Spleen (tissue), 7 donors: ENCODE measurements around the gene EYS.

Experiments
- CTCF ChIP-seq, 11 experiments: fragments of 200-600 bp in 7 of 11; fragments of 450-650 bp in 4 of 11; sonication (generic) in 4 of 11; IDR thresholded peaks in 8 of 11; conservative IDR thresholded peaks in 3 of 11; 1 replicate in 7 of 11; 2 replicates in 4 of 11; pipeline versions ENCODE4 v1.4.0 to v1.8.0; 2016 to 2021; ENCODE audit warnings: antibody characterized with exemption in 11 of 11, inconsistent platforms in 4 of 11, mild to moderate bottlenecking in 1 of 11
- POLR2A ChIP-seq, 3 donors: fragments of 450-650 bp; IDR thresholded peaks; one replicate each; pipeline ENCODE4 v1.5.1; 2017; ENCODE audit warnings: antibody characterized with exemption in 3 of 3, mild to moderate bottlenecking in 1 of 3
- donor health status: DM: no; HTN: no; CAD: no; lungs with moderate emphysema.
- donor health status: DM: no; HTN: no; CAD: no.
- donor health status: DM: no; HTN: no; CAD: no.

GRCh38 chr6:63816401-63816981 is 1890.5 kb downstream of the EYS start:
- TF ChIP-seq CTCF (IDR thresholded peaks at IDR 0.05 in 8 of 11, conservative IDR thresholded peaks at IDR 0.05 in 3 of 11) (no peak), POLR2A (IDR thresholded peaks at IDR 0.05) (no peak)
